HG03108 (cell line): ENCODE data around the gene ACTR6.
"Not testable (repeated sequence)": the region's sequence is repeated elsewhere in the genome, so short reads cannot be mapped to it uniquely, and the experiment has no call there.

Experiments used
- ATAC-seq: cut with Tn5 transposase; IDR thresholded peaks from one replicate; pipeline ENCODE4 v1.9.1; 2021; ENCODE audit warnings: moderate library complexity; ENCODE audit not compliant: unreplicated experiment

ACTR6 gene

DNA sequence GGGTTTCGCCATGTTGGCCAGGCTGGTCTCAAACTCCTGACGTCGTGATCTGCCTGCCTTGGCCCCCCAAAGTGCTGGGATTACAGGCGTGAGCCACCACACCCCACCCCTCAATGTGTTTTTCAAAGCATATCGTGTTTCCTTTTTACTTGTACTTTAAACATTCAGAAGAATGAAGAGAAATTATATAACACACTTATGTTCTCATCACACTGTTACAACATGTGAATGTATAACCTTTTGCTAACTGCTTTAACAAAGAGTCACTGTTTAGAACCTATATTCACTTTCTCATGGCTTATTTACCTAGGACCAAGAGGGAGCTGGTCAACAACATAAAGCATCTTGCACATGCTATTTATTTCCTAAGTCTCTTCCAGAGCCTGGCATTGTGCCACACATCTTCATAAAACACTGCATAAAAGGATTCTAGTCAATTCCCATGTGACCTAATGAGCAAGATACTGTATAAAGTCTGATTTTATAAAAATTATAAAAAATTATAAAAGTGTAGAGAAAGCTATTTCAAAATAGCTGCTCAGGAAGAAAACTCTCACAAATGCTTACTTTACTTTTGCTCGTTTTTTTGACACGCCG, 16.0 kb upstream of the ACTR6 start:
- no peak for ATAC-seq

DNA sequence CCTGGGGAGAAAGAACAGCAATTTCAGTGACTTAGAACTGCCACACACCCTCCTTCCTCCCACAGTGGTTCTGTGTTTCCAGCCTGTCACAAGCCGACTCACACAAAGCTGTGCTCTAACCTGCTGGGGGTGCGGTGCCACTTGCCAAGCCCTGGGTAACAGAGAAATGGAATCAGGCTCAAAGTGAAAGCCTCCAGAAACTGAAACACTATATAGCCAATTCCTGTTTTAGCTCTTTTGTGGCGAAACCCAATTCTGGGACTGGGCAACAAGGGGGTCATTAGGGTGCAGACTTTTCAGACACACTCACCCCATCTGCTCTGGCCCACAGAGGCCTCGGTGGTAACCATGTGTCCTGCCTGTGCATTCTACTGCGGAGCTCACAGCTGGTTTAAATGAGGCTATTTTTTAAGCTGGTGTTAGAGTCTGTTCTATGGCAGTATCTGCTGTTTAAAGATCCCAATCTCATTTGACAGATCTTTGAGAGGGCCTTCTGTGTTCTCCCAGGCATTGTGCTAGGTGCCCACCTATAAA, 15.2 kb upstream of the ACTR6 start:
- peak; percentile 88 for ATAC-seq

DNA sequence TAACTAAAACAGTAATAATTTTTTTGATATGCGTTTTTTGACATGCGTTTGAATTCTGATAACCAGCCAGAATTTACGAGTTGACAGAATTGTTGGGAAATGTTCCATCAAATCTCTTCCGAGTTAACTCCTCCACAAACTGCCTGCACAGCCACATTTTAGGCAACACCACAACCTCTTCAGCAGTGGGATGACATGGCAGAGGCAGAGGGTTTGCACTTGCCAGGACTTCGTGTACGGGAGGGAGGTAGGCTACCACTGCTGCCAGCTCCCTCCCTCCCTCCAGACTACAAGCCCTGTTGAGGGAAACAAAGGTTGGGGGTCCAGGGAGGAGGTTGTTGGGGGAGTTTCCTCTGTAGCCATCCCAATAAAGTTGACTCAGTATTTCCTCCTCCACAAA, 14.5 kb upstream of the ACTR6 start:
- ATAC-seq: no peak

DNA sequence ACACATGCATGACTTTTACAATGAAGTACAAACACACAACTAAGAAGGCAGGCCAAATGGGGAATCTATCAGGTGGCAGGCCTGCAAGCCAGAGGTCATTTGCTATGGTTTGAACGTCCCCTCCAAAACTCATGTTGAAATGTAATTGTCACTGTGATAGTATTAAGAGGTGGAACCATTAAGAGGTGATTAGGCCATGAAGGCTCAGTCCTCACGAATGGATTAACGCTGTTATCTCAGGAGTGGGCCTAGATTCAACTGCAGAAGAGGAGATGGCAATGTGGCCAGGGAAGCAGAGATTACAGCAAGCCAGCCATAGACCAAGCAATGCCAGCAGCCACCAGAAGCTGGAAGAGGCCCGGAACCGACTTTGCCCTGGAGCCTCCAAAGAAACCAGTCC, 13.5 kb upstream of the ACTR6 start:
- no peak for ATAC-seq

DNA sequence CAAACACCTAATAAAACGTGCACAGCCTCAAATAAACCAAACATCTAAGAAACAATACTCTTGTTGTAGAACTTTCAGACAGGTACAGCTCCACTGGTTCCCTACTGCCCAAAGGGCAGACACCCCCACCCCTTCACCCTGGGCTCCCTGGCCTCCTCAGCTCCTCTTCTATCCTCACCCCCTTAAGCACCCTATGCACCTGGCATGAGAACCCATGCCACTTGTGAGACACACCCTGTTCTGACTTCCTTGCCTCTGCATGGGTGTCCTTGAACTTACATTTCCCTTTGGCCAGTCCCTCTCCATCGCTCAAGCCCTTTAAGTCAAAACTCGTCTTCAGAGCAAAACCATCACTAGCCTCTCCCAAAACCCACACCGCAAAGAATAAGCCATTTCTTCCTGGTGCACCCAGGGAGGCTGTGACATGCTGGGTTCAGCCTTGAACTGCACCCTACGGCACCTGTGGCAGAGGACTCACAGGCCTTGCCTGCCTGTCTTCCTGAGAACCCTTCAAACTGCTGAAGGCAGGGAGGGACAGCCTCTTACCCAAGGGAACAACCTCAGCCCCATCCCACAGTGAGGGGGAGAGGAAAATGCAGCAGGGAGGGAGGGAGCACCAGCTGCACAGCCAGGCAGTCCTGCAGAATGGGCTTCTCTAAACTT, 12.6 kb upstream of the ACTR6 start:
- ATAC-seq: no peak

DNA sequence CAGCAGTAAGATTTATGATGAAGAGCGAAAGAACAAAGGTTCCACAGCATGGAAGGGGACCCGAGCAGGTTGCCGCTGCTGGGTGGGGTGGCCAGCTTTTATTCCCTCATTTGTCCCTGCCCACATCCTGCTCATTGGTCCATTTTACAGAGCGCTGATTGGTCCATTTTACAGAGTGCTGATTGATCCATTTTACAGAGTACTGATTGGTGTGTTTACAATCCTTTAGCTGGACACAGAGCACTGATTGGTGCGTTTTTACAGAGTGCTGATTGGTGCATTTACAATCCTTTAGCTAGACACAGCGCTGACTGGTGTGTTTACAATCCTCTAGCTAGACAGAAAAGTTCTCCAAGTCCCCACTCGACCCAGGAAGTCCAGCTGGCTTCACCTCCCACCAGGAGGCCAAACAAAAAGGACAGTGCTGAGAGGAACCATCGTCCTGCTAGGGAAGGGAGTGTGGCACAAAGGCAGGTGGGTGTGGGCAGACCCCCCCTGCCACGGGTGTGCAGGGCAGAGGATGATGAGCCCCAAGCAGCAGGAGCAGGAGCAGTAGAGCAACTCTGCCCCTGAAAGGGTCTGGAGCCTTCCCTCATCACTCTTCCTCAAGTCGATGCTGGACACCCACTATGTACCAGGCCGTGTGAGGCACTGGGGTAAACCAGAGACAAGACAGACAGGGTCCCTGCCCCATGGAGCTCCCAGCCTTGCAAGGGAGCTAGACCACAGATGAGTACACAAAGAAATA, 11.6 kb upstream of the ACTR6 start:
- not testable (repeated sequence) for ATAC-seq

DNA sequence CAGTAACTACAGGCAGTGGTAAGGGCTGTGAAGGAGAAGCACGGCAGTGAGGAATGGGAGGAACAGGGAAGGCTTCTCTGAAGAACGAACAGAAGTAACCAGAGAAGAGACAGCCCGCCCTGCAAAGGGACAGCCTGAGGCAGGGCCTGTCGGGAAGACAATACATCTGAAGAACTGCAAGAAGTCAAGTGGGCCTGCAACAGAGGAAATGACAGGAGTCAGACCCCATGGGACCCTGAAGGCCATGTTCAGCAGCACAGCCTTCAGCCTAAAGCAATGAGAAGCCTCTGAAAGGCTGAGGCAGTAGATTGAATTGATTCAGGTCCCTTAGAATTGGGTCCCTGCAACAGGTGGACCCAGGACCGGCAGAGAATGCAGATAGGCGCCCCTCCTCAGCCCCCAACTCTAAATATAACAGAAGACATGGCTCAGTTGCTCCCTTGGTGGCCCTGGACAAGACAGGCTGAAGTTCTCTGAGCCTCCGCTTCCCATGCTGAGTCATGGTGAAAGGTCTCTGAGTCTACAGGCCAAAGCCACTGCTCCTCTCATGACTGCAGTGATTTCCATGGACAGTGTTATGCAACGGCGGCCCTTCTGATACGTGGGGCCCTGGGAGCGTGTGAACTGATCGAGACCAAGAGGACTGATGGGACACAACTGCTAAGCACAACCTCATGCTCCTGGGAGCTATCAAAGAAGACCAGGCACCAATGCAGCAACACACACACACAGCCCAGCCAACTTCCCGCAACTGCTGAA, 10.8 kb upstream of the ACTR6 start:
- no peak for ATAC-seq

DNA sequence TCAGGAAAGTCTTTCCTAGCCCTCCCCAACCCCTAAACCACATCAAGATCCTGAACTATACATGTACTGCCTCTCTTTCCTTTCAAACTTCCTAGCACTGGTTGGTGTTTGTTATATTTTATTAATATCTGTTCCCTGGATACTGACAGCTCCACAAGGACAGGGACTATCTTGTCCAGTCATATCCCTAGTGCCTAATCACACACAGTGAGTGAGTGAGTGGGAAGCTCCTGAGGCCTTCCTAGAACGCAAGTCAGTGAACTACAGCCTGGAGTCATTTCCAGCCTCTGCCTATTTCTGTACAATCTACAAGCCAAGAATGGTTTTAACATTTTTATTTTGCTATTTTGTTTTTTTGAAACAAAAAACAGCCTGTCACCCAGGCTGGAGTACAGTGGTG, 7.5 kb upstream of the ACTR6 start:
- no peak for ATAC-seq

DNA sequence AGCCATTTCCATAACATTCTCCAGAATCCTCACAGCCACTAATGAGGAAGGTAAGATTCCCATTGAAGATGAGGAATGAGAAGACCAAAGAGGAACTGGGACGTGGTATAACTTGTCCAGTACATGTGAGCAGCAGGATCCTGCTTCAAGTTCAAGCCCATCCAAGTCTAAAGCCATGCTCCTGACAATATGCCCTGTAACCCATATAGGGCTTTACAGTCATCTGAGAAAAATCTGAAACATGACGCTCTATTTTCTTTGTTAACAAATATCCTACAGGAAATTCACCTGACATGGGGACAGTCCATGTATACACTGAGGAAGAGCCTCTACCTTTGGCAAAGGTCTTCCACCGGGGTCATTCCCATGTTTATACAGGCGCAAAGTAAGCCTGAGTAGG, 3.1 kb upstream of the ACTR6 start:
- no peak for ATAC-seq

DNA sequence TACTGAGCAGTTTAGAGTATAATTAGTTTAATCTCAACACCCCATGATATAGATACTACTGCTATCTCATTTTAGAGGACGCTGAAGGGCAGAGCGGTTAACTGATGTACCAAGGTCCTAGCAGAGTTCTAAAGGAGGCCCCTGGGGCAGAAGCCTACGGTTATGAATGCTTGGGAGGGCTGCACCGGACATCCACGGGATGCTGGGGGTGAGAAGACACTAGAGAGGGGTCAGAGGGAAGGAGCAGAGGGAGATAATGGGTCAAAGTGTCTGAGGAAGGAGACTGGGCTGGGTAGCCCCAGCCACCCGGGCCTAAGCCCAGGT, 1.6 kb upstream of the ACTR6 start:
- no peak for ATAC-seq

DNA sequence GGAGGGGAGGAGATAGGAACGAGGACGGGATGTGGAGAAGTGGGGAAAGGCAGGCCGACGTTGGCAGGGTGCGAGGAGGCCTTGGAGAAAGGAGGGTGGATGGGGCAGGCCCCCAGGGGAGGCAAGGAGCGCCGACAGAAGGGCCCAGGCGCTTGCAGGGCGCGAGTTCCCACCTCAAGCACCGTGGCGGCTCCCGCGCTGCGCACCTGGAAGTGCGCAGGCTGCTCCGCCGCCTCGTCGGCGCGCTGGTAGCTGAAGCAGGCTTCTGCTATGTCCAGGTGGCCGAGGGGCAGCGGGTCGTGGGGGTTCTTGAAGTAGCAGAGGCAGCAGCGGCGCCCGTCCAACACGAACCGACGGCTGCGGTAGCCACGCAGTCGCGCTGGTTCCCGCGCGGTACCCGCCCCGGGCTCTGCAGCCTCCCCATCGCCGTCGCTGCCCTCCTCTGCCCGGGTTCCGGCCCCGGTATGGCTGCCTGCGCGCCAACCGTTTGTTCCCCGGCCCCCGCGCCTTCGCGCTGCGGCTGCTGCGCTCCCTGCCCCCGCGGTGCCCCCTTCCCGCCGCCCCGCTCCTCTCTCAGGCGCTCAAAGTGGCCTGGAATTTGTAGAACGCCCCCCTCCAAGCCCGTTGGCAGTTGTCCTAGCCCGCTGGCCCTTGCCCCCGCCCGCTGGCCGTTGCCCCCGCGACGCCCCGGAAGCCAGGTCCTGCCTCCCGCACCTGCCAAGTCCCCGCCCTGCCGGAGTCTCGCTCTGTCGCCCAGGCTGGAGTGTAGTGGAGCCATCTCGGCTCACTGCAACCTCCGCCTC, 1.1 kb upstream of the ACTR6 start:
- peak; percentile 77 for ATAC-seq

DNA sequence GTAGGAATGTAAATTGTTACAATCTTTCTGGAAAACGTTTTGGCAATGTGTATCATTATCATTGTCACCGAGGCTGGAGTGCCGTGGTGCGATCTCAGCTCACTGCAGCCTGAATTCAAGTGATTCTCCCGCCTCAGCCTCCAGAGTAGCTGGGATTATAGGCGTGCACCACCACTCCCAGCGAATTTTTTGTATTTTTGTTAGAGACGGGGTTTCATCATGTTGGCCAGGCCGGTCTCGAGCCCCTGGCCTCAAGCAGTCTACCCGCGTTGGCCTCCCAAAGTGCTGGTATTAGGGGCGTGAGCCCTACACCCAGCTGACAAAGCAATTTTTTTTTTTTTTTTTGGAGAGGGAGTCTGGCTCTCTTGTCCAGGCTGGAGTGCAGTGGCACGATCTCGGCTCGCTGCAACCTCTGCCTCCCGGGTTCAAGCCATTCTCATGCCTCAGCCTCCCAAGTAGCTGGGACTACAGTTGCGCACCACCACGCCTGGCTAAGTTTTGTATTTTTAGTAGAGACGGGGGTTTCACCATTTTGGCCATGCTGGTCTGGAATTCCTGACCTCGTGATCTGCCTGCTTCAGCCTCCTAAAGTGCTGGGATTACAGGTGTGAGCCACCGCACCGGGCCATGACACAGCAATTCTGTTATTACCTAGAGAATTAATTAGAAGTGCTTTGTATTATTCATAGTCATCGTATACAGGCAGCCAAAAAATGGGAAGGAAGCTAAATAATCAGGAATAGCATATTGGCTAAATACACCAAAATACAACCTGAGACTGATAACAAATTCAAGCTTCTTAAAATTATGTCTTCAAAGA, 1.2 kb downstream of the ACTR6 start:
- no peak for ATAC-seq

DNA sequence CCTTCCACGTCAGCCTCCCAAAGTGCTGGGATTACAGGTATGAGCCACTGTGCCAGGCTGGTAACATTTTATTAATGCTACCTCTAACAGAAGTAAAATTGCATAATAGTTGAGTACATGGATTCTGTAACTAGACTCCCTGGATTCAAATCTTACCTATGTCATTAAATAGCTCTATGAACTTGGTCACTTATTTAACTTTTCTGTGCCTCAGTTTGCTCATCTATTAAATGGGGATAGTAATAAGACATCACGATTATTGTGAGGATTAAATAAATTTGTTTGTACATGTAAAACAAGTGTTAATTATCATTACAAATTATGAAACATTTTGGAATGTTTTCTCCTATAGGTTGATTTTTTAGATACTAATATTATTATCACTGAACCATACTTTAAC, 6.7 kb downstream of the ACTR6 start:
- no peak for ATAC-seq

DNA sequence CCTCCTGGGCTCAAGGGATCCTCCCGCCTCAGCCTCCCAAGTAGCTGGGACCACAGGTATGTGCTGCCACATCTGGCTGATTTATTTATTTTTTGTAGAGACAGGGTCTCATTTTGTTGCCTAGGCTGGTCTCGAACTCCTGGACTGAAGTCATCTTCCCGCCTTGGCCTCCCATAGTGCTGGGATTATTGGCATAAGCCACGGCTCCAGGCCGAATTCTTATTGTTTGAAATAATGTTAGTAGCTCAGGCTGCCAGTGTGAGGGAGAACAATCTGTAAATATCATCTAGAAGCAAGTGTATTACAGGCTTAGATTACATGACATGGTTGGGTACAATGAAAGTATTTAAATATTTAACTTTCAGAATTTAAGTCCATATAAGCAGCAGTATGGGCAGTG, 8.2 kb downstream of the ACTR6 start:
- ATAC-seq: no peak

DNA sequence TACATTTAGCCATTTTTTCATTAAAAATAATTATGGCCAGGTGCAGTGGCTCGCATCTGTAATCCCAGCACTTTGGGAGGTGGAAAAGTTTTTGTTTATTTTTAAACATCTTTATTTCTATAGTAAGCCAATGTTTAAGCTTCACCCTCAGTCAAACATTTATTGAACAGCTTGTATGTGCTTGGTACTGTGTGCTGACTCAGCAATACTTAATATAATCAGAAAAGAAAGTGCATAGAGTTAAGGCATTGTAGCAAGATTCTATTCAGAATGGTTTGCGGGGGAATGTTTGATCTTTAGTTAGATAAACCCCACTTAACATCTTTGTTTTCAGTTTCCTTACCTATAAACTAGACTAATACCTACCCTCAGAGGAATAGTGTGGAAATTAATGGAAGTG, 11.1 kb downstream of the ACTR6 start:
- no peak for ATAC-seq

DNA sequence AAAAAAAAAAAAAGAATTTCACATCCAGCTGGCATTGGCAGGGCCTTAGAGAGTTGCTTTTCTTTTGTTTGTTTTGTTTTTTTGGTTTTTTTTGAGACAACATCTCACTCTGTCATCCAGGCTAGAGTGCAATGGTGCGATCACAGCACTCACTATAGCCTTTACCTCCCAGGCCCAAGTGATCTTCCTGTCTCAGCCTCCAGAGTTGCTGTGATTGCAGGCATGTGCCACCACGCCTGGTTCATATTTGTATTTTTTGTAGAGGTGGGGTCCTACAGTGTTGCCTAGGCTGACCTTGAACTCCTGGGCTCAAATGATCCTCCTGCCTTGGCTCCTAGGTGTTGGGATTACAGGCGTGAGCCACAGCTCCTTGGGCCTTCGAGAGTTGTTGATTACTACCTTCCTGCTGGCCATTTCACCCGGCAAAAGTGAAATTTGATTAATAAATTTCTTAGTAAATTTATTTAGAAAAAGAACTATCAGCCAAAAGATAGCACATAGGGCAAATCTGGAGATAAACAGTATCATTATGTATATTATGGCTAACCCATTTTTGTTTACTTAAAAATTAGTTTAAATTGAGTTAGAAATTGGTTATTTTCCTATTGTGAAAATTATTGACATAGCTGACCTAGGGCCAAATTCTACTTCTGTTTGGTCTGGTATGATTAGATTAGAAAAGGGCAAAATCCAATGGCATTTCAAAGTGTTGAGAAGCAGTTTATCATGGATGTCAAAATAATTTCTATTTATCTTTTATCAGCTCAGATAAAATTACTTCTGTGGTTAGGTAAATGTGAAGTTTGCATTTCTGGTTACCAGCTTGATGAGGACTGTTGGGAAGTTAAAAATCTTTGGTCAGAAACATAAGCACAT, 12.6 kb downstream of the ACTR6 start:
- no peak for ATAC-seq

DNA sequence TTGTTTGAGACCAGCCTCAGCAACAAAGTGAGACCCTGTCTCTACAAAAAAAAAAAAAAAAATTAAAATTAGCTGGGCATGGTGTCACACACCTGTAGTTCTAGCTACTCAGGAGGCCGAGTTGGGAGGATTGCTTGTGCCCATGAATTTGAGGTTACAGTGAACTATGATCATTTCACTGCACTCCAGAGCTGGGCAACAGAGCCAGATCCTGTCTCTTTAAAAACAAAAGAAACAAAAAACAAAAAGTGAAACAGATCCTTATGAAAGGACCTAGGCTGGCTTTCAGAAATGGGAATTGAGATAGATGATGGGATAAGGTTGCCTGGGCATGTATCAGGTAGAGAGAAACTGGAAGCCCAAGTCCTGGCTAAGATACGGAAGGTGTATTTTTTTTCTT, 13.9 kb downstream of the ACTR6 start:
- ATAC-seq: no peak

DNA sequence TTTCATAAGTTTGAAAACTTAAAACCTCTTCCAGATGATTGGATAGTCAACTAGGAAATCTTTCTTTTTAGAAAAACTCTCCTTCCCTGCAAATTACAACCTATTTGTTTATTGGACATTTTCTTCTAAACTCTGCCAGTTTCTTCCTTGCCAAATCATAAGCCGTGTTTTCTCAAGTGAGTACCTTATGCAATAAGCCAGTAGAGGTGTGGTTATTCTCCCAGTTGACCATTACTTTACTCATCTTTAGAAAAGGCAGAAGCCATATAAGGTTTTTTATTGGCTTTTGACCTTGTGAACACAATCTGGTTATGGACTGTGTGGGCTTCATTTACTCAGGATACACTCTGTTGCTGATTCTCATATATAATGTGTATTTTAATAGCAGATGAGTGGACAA, 14.6 kb downstream of the ACTR6 start:
- ATAC-seq: no peak

DNA sequence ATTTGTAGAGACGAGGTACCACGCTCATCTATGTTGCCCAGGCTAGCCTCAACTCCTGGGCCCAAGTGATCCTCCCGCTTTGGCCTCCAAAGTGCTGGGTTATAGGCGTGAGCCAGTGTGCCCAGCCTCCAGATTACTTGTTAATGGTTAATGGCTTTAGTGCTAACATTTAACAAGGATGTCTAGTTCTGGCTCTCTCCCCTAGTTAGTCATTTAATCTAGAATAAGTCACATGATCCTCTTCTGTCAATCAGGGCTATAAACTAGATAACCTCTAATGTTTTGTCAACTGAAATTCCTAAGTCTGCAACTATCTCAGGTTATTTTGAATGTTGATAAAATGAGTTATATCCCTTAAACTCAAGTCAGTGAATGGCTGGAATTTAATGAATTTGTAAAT, 15.7 kb downstream of the ACTR6 start:
- no peak for ATAC-seq
